HG03575 (cell line): ENCODE data around the gene GAPVD1.

ENCODE experiments used
- ATAC-seq: cut with Tn5 transposase; IDR thresholded peaks from one replicate; pipeline ENCODE4 v1.9.1; 2021; ENCODE audit not compliant: unreplicated experiment, insufficient number of reproducible peaks, low FRiP score; ENCODE audit errors: extremely low read depth

The GAPVD1 gene

DNA sequence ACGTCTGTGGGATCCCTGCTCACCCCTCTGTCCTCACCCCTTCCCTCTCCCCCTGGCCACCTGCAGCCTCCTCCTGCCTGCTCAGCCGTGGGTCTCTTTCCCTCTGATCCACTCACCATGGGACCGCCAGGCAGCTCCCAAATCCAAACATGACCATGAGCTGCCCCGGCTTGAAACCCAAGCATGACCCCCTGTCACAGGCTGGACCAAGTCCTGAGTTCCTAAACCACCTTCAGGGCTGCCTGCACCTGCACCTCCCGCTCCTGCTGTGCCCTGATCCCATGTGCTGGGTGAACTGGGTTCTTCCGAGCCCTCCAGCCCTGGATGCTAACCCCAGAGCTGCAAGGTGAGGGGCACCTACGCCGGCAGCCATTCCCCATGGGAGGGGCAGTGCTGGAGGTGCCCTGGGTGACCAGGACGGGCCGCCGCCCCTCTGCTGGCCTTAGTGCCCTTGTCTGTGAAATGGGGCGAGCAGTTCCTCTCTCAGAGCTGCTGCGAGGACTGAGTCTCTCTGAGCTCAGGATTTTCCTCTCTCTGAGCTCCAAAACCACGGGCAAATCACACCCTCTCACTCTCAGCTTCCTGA, 149.6 kb downstream of the GAPVD1 start:
- no peak for ATAC-seq

DNA sequence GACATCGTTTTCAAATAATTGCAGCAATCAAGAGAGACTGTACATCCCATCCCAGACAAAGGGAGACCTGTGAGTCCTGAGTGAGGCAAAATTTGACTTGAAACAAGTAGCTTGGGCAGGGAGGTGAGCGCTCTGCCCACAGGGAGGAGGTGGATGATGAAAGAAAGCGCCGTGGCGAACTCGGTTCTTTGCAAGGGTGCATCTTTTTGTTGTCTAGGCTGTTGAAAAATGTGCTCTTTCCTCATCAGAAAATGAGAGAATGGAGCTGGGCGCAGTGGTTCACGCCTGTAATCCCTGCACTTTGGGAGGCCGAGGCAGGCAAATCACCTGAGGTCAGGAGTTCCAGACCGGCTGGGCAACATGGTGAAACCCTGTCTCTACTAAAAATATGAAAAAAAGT, 150.5 kb downstream of the GAPVD1 start:
- ATAC-seq: no peak

DNA sequence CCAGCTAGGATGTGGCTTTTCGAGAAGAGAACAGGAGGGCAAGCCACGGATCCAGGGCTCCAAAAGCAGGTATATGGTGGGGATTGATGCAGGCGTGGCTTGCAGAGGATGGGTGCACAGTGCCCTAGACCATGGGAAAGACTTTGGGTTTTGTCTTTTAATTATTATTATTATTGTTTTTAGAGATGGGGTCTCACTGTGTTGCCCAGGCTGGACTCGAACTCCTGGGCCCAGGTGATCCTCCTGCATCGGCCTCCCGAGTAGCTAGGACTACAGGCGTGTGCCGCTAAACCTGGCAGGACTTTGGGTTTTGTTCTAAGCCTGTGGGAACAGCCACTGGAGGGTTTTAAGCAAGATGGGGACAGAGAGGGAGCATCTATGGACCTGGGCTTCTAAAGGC, 152.0 kb downstream of the GAPVD1 start:
- ATAC-seq: no peak

DNA sequence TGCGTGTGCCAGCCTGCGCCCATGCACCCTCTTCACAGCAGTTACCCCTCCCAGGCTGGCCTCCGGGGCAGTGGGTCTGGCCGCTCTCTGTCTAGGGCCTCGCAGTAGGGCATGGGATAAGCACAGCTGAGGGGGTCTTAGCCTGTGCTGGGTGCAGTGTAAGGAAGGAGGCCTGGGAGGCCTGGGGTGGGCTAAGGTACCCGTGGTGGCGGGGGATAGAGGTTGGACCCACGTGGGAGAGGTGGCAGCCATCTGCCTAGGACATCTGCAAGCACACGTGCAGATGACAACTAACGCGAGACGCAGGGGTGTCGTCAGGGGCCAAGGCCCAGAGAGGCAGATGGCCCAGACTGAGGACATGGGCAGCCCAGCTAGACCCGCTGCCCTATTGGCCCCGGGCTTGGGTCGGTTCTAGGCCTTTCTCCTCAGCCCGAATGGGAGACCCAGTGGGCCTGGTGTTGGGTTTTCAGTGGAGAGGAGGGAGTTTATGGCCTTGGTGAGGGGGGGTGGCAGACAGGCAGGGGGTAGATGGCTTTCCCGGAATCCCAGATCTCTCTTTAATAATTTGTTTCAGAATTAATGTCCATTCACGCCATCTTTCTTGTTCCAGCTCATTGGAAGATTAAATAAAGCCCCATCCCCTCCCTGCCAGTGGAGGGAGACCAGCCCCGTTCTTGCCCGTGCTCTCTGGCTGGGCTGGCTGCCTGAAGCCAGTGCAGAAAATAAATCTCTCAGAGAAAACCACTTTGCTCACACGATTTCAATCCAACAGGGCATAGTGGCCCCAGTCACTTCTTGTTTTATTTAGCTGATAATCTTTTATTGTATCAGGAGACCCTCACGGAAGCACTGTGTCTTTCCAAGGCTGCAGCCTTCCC, 154.2 kb downstream of the GAPVD1 start:
- ATAC-seq: no peak

DNA sequence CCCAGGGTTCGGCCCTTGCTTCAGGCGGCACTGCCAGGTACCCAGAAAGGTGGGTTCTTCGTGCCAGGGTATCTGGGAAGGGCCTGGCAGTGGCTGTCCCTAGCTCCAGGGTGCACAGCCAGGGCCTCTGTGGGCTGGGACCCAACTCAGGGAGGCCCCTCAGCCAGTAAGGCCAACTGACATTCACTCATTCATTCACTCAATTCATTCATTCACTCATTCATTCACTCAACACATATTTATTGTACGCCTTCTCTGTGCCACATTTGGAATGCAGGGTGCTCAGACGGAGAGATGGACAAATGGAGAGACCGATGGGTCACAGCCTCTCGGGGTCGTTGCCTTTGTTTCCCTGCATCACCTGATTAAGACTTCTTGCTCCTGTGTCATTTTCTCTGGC, 154.9 kb downstream of the GAPVD1 start:
- ATAC-seq: no peak
